HFF-Myc (cell line): ENCODE data around the gene LACTB.
"Not testable (repeated sequence)": the region's sequence is repeated elsewhere in the genome, so short reads cannot be mapped to it uniquely, and the experiment has no call there.

Source experiments
- DNase-seq: peaks from one replicate; pipeline ENCODE4 v3.0.0-alpha.2; 2011; ENCODE audit warnings: low read depth; ENCODE audit errors: extremely low read depth
- H3K4me3 ChIP-seq: replicated peaks from 2 replicates; pipeline ENCODE4 v1.5.1; 2011; ENCODE audit warnings: low read depth, mild to moderate bottlenecking, control low read depth, low read length
- CTCF ChIP-seq: IDR thresholded peaks from 2 replicates; pipeline ENCODE4 v1.5.1; 2012; ENCODE audit warnings: mild to moderate bottlenecking, low read depth, low read length, control low read depth; ENCODE audit errors: missing control alignments

The LACTB gene

GRCh38 chr15:63090472-63090871 lies 31.2 kb upstream of the LACTB start:
- no peak for DNase-seq
- no peak for TF ChIP-seq CTCF
- no peak overlapping the region for H3K4me3 ChIP-seq

- no peak overlapping the region for H3K4me3 ChIP-seq
- no peak for TF ChIP-seq CTCF
- DNase-seq = no peak
Observed at GRCh38 chr15:63090887-63091286, 30.8 kb upstream of the LACTB start.

- DNase-seq = no peak
- no peak for TF ChIP-seq CTCF
- no peak overlapping the region for H3K4me3 ChIP-seq
Observed at GRCh38 chr15:63091679-63092446, 29.8 kb upstream of the LACTB start.

- H3K4me3 ChIP-seq = no peak overlapping the region
- peak; percentile 91 for TF ChIP-seq CTCF
- peak; percentile 65 for DNase-seq
Observed at GRCh38 chr15:63093486-63094205, 28.0 kb upstream of the LACTB start.

- no peak overlapping the region for H3K4me3 ChIP-seq
- no peak for DNase-seq
- no peak for TF ChIP-seq CTCF
Observed at GRCh38 chr15:63094495-63094931, 27.1 kb upstream of the LACTB start.

- H3K4me3 ChIP-seq = no peak overlapping the region
- no peak for DNase-seq
- TF ChIP-seq CTCF = no peak
Observed at GRCh38 chr15:63096178-63096577, 25.5 kb upstream of the LACTB start.

- H3K4me3 ChIP-seq, DNase-seq: not testable (repeated sequence)
Observed at GRCh38 chr15:63098901-63099300, 22.8 kb upstream of the LACTB start.

GRCh38 chr15:63099581-63099980 lies 22.1 kb upstream of the LACTB start:
- H3K4me3 ChIP-seq, DNase-seq: not testable (repeated sequence)
